Activated gamma-delta T cell (primary cell): ENCODE results near the gene PLCG2.
A peak's percentile ranks its signal among the peaks of the same experiment; 100 is the strongest.
"Not testable (repeated sequence)": the region's sequence is repeated elsewhere in the genome, so short reads cannot be mapped to it uniquely, and the experiment has no call there.

Experiments used
- DNase-seq: peaks from one replicate; lab custom pipeline; 2025; lab: John Stamatoyannopoulos, UW

Gene PLCG2

GRCh38 chr16:81997738-81998137 is 218.6 kb downstream of the PLCG2 start:
- no peak for DNase-seq

GRCh38 chr16:82002831-82003230 is 223.7 kb downstream of the PLCG2 start:
- DNase-seq, result no peak

DNA sequence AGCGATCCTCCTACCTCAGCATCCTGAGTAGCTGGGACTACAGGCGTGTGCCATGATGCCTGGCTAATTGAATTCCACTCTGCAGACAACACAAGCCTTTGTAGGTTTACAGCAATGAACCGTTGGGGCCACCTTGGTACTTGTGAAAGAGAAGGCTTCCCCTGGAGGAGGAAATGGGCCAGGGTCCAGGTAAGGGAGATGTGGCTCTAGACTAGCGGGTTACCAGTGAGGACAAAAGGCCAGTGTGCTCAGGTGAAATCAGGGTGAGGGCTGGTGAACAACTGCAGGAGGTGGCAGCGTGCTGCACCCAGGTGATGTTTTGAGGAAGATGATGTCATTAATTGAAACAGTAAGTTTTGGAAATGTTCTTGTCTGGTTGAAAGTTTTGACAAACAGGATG is 225.5 kb downstream of the PLCG2 start:
- no peak for DNase-seq

GRCh38 chr16:82005027-82005830 is 226.1 kb downstream of the PLCG2 start:
- no peak for DNase-seq

DNA sequence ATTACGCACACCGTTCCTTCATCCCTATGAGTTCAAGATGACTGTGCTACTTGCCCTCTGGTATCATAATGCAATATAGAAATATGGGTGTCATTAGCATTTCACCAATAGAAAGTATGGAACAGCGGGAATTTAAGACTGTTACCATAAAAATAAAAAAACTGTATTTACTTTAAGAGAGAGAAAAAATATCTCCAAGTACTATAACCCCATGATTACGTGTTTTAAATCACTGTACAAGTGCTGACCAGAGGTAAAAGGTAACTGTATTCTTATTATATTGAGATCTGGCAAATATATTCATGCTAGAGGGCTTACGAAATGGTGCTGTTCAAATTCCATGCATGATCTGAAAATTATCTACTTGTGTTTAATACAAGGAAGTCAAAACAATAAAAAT is 226.9 kb downstream of the PLCG2 start:
- DNase-seq, result no peak

- DNase-seq, result no peak
Observed at GRCh38 chr16:82007189-82007588, 228.1 kb downstream of the PLCG2 start.

- no peak for DNase-seq
Observed at GRCh38 chr16:82008957-82009592, 230.0 kb downstream of the PLCG2 start.

DNA sequence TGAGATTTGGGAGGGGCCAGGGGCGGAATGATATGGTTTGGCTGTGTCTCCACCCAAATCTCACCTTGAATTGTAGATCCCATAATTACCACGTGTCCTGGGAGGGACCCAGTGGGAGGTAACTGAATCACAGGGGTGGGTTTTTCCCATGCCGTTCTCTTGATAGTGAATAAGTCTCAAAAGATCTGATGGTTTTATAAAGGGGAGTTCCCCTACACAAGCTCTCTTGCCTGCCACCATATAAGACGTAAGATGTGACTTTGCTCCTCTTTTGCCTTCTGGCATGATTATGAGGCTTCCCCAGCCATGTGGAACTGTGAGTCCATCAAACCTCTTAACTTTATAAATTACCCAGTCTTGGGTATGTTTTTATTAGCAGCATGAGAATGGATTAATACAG is 230.7 kb downstream of the PLCG2 start:
- not testable (repeated sequence) for DNase-seq

DNA sequence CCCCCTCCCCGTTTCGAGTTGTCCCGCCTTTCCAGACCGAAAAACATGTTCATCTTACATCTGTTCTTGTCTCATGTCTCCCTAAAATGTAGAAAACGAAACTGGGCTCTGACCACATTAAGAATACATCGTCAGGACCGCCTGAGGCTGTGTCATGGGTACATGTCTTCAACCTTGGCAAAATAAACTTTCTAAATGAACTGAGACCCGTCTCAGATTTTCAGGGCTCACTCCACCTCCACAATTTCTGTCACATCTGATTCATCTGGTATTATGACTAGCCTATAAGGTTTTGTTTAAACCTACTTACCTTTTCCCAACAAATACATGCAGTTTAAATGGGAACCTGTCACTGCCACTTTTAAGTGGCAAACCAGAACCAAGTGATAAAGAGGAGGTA is 231.6 kb downstream of the PLCG2 start:
- no peak for DNase-seq

DNA sequence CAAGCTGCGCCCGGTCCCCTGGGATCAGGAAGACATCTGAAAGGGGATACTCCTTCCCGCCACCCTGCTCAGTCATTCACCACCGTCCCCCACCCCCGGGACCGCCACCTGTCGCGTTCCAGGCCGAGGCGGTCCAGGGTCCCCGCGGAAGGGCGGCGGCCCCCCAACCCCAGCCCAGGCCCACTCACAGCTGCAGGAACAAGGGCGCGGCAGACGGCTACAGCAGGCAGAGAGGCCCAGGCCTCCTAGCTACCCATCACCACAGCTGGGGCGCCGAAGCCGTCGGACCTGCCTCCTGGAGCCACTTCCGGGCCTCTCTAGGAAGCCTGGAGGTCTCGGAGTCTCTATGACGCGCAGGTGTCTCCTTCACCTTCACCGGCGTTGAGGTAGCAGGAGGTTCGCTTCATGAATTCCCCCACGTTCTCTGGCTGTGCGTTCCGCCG is 232.1 kb downstream of the PLCG2 start, which contains the start of gene SDR42E1:
TSS of gene SDR42E1 (minus strand) at position 272 of the 443 bp plus-strand sequence. CDS start 10,612 bp downstream, outside the sequence.
- peak; percentile 27 for DNase-seq
